NCI-H2227 treated with DMSO at 0.1 percent for 48 hours (cell line): ENCODE results near the gene IL4.

Source experiments
- DNase-seq: peaks from one replicate; lab custom pipeline; 2025; lab: John Stamatoyannopoulos, UW

IL4 gene

DNA sequence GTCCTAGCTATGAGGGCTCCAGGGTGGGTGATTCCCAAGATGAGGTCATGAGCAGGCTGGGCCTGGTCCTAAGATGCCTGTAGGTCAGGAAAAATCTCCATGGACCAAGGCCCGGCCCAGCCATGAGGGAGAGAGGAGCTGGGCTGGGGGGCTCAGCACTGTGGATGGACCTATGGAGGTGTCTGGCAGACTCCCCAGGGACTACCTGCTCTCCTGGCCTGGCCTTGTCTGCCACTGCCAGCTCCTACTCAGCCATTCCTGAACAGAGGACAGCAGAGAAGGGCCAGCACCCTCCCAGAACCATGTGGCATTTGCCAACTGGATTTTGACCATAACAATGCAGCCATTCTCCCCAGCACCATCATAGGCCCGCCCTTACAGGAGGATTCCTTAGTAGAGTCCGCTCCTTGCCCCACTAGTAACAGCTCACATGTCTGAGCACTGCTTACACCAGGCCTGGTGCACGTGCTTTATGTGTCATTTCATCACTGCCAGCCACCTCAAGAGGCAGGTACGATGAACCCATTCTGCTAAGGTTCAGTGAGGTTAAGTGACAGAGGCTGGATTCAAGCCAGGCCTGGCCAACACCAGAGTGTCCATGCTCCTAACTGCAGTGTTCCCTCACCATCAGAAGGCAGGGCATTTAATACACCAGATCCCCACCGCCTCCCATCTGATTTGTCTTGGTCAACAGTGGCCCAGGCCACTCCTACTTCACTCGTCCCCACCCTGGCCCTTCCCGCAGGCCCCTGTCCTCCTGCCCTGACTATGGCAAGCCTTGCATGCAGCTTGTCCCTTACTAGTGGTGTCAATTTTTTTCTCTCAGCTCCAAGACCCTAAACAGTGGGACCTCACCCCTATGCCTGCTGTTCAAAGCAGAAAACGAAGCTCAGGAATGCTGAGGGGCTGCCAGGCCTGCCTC is 15.1 kb upstream of the IL4 start:
- no peak for DNase-seq

DNA sequence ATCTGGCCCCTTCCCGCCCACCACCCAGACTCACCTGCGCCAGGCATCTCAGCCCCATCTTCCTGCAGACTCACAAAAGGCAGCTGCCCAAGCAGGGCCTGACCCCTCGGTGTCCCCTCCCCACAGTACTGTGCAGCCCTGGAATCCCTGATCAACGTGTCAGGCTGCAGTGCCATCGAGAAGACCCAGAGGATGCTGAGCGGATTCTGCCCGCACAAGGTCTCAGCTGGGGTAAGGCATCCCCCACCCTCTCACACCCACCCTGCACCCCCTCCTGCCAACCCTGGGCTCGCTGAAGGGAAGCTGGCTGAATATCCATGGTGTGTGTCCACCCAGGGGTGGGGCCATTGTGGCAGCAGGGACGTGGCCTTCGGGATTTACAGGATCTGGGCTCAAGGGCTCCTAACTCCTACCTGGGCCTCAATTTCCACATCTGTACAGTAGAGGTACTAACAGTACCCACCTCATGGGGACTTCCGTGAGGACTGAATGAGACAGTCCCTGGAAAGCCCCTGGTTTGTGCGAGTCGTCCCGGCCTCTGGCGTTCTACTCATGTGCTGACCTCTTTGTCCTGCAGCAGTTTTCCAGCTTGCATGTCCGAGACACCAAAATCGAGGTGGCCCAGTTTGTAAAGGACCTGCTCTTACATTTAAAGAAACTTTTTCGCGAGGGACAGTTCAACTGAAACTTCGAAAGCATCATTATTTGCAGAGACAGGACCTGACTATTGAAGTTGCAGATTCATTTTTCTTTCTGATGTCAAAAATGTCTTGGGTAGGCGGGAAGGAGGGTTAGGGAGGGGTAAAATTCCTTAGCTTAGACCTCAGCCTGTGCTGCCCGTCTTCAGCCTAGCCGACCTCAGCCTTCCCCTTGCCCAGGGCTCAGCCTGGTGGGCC is 13.9 kb upstream of the IL4 start:
- DNase-seq: no peak

DNA sequence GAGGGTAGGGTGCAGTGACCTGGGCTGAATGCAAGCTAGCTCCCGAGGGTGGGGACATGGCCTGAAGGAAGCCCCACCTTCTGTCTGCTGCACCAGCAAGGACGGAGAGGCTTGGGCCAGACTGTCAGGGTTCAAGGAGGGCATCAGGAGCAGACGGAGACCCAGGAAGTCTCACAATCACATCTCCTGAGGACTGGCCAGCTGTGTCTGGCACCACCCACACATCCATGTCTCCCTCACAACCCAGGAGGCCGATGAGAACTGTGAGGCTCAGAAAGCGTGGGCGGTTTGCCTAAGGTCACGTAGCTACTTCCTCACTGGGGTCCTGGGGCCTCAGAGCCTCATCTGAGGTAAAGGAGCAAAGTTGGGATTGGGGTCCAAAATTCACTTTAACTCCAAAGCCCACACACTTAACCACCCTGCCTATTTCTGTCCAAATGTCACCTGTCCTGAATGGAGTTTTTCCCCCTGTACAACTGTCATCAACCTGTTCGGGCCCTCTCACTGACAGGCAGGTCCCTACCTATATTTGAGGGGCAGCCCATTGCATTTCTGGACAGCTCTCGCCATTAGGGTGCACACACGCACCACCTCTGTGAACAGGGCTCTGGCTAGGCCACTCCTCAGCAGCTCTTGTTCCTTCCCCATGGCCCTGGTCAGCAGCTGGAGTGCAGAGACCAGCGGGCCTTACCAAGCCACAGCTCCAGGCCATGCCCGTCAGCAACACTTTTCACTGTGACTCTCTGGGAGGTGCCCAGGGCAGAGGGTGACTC is 12.4 kb upstream of the IL4 start:
- DNase-seq: no peak

DNA sequence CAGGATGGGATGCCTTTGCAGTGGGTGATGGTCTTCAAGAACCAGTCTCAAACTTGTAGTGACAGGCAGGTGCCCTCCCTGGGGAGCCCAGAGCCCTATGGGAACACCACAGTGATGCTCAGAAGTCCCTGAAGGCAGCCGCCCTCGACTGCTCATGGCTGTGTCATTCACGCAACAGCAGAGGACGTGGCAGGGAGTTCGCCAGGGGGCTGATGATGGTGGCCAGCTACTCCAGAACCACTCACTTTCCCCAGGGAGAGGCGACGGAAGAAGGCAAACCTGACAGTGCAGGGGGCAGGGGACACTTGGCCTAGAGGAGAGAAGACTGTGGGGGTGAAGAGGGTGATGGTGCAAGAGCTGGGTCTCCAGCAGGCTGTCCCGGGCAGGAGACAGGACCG is 11.8 kb upstream of the IL4 start:
- no peak for DNase-seq

DNA sequence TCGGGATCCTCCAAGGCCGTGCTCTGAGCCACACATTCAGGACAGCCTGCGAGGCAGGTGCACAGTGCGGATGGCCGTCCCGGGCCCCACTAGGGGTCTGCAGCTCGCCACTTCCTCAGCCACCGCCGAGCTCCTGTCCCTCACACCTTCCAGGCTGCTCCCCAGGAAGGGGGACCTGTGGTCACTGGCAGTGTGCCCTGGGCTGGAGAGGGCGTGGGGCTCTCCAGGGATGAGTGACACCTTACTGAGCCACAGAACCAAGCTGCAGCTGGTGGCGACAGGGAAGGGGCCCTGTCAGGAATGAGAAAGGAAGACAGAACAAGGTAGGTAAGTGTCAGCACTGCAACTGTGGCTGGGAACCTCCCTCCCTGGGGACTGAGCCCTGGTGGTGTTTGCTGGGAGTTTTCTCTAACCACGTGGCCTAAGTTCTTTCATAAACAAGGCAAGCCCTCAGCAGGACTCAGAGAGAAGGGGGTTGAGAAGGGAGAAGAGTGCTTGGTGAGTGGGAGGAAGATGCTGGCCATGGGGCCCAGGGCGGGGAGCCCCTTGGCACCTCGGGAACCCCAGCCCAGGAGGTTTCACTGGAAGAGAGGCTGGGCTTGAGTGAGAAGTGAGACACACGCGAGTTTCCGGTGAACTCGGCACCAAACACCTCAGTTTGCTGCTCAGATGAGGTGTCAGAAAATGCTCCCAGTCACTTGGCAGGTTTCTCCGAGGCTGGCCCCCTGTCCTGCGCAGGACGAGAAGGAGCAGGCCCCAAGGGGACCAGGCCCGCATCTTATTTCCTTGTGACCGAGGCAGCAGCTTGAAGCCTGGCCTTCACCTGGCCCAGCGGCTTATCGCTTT is 10.6 kb upstream of the IL4 start:
- no peak for DNase-seq

DNA sequence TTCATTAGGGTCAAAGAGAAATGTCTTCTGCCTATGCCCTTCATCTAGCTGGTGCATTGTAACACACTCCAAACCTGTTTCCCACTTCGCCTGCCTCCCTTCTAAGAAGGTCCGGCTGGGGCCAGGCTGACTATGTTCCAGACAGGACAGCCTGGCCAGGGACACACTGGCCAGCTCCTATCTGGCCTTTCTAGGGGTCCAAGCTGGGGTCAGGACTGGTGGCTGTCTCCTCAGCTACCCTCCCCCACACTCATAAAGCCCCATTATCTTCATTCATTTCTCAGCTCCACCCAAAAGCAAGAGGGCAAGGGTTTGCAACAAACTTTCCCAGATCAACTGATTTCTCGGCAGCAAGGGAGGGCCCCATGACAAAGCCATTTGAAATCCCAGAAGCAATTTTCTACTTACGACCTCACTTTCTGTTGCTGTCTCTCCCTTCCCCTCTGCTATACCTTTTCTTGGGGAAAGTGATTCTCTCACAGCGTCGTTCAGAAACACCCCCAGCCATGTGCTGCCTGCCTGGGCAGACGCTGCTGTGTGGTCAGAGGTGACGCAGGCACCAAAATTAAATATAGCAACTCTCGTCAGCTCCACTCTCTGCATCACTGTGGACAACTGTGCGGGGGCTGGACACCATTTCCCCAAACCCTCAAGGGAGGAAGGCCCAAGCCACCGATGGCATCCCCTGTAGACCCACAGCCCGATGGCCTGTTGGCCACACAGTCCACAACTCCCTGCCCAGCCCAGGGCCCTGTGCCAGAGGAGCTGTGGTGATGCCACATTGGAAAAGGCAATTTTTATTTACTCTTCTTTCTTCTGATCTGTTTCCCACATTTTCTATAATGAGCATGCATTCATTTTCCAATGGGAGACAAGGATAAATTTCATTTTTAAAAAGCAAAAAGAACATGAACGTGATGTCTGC is 9.8 kb upstream of the IL4 start:
- no peak for DNase-seq

DNA sequence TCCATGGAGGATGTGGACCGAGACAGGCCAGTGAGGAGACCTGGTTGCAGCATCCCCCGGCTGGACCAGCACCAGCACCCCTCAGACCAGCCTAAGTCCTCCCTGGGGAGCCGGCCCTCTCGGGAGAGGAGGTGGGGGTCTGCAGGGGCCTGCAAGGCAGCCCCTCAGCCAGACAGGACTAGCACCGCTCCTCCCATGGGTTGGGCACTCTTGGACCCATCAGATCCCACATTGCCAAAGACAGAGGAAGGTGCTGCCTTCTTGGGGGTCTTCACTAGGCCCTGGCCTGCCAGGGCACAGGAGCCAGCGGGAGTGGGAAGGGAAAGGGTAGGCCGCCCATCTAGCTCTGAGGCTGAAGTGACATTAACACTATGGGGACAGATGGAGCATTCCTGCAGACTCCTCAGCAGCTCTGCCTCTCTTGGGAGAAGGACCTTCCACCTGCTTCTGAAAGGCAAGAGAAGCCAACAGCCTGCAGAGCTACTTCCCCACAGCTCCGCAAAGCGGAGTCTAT is 9.0 kb upstream of the IL4 start:
- no peak for DNase-seq

DNA sequence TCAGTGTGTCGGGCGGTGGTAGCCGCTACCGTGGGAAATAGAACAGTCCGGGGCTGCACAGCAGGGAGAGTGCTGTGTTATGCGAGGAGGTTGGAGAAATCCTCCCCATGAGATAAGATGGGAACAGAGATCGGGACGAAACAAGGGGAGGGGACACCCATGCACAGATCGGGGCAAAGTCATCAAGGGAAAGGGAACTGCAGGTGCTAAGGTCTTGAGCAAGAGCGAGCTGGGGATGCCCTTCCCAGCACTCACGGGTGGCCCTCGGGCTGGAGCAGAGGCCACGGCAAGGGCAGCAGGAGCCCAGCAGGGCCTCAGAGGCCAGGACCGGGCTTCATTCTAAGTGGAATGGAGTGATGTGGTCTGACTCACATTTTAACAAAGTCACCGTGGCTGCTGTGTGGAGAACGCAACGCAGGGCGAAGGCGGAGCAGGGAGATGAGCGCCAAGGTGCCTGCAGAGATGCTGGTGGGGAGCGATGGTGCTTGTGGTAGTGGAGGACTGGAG is 8.2 kb upstream of the IL4 start:
- DNase-seq: no peak

DNA sequence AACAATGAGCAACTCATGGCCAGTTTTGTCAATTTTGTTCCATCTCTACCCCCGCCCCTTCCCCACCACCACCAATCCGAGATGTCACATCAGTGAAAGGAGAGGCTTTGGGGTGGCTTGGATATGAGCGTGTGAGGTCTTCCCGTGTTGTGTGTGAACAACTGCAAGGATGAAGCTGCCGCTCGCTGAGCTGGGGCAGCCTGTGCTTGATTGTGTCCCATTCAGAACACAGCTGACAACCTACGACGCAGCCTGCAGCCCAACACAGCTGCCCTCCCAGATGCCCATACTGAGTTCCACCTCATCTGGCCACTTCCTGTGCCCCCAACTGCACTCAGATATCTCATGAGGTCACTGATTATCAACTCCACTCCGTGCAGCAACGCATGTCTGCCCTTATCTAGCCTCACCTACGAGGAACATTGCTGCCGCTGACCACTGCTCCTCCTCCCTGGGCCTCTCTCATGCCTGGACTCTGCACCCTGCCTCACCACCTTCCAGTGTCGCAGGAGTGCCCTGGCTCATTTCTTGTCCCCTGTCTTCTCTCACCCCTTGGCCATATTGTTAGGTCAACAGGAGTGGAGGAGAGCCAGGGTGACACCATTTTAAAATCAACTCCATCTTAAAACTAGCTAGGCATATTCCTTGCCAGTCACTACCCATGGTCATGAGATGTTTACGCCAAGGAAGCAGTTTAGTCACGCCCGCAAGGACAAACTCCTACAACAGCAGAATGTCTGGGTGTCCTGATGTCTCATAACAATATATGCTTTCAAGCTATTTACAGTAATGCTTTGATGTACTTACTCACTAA is 7.3 kb upstream of the IL4 start:
- DNase-seq: no peak

DNA sequence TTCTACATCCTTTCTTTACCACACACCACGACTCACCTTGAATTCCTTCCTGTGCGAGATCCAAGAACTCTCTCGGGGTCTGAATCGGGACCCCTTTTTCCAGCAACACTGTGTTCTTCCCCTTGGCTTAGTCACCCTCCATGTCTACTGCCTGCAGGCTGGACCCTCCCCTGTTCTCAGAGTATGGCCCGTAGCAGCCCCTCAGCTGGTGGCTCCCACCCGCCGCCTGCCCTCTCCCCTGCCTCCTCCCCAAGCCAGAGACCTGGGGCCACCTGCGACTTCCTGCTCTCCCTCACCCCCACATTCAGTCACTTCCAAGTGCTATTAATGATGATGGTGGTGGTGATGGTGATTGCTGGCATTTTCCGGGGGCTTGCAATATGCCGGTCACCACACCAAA is 6.5 kb upstream of the IL4 start:
- DNase-seq: no peak

DNA sequence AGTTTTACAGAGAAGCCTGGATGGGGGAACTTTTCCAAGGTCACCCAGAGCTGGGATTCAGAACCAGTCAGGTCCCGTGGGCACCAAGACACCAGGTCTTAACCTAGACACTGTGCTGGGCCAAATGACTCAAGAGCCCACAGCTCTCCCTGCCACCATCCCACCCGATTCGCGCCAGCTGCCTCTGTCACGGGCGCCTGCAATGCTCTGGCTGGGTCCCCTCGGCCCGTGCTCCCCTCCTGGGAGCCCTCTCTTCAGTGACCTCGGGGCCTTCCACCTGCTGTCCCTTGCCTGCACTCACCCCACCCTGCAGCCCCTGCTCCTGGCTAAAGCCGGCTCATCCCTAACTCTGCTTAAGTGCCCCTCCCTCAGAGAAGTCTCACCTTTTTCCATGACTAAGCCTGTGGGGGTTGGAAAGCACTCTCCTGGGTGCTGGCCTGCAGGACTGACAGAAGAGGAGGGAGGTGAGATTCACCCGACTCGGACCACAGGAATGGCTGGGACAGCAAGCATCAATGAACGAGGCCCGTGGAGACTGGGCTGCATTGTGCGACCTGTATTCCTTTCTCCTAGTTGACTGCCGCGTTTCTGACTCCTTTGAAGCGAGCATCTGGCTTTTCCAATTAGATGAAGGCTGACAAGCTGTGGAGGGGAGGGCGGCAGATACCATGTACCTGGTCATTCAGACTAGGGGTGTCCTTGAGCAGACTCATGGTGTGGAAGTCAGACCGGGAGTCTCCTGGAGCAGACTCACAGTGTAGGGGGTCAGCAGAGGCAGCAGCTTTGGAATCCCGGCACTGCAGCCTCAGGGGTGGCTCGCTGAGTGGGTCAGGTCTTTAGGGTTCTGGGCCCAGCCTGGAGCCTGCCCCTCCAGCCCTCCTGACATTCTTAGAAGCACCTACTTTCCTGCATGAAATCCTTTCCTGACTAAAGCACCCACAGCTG is 5.8 kb upstream of the IL4 start:
- no peak for DNase-seq

DNA sequence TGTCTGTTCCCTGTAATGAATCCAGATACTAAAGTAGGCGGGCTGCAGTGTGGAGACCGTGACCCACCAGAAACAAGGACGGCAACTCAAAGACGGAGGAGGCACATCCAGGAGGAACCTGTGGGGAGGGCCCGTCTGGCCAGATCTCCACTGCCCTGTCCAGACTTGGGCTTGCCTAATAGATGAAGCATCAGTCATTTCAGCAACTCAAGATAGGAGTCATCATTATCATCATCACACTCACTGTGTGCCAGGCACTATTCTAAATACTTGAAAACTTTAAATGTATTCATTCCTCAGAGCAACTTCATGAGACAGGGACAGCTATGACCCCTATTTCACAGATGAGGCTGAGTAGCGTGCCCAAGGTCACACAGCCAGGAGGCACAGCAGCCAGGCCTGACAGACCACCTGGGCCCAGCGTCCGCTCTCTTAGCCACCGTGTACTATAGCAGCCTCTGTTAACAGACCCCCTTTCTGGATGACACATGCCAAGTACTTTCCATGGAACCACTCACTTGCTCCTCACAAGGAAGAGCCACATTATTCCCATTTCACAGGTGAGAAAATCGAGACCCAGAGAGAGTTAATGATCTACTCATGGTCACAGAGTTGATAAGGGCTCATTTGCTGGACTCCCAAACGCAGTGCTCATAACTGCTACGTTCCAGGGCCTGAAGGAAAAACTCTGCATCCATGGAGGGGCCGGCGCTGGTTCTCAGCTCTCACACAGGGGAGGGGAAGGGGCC is 4.9 kb upstream of the IL4 start:
- no peak for DNase-seq

DNA sequence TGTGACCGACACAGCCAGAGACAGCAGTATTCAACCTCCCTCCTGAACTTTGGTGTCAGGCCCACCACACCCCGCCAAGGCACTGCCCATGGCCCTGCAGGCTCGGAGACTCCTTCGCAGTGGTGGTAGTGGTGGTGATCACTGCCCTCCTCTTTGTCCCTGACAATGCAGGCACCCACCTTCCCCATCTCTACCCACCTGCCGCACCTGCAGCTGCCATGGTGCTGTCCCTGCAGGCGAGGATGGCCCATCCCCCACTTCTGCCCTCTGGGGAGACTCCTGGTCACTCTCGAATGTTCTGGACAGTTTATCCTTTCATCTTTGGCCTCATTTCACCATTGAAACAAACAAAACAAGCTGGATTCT is 4.4 kb upstream of the IL4 start:
- no peak for DNase-seq

DNA sequence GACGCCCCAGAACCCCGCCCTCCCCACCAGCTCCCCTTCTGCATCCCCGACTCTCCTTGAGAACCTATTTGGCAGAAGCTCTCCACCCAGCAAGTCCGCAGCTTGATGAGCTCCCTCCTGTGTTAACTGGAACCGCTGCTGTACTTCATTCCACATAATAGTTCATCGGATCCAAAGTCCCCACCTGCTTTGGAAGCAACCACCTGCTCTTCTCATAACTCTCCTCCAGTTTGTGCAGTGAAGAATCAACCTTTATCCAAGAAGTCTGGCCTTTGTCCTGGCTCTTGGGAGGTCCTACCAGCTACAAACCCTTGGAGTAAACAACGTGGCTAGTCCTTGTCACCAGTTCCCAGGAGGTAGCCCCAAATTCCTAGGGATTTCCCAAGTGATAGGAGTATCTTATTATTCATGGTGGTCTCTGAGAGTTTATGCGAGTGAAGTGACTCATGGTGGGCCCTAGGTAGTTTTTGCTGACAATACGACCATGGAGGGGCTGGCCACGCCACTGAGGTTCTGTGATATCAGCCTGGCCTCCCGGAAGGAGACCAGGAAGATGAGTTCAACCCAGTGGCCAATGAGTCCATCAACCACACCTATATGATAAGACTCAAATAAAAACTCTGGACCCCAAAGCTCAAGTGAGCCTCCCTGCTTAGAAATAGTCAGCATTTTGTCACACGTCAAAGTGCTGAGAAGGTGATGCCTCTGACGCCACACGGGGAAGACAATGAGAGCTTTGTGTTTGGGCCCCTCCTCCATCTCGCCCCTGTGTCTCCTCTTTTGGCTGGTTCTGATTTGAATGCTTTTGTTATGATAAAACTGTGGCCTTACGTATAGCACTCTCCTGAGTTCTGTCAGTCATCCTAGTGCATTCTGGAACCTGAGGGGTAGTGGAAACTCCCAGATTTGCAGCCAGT is 3.6 kb upstream of the IL4 start:
- DNase-seq: no peak

DNA sequence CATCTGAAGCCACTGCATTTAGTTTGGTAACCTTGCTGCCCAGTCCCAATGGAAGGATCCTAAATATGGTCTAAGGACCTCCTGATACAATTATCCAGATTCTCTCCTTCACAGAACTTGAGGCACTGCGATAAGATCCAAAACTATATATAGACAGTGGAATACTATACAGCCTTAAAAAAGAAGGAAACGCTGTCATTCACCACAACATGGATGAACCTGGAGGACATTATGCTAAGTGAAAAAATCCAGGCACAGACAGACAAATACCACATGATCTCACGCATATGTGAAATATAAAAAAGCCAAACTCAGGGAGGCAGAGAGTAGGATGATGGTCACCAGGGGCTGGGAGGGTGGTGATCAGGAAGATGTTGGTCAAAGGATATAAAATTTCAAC is 2.8 kb upstream of the IL4 start:
- DNase-seq: no peak

DNA sequence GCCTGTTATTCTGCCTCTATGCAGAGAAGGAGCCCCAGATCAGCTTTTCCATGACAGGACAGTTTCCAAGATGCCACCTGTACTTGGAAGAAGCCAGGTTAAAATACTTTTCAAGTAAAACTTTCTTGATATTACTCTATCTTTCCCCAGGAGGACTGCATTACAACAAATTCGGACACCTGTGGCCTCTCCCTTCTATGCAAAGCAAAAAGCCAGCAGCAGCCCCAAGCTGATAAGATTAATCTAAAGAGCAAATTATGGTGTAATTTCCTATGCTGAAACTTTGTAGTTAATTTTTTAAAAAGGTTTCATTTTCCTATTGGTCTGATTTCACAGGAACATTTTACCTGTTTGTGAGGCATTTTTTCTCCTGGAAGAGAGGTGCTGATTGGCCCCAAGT is 301 bp upstream of the IL4 start:
- DNase-seq: no peak
